Head of caudate nucleus (tissue), 42 donors: ENCODE results near the gene FUS.
A peak's percentile ranks its signal among the peaks of the same experiment; 100 is the strongest.
"Not testable (repeated sequence)": the region's sequence is repeated elsewhere in the genome, so short reads cannot be mapped to it uniquely, and the experiment has no call there.

Experiments used
- DNase-seq, 42 donors: peaks; one replicate each; pipeline versions ENCODE4 v3.0.0 to v3.0.0-alpha.2; 2020 to 2021; ENCODE audit warnings: mixed read lengths in 7 of 42
- intact Hi-C: fragments of 100-400 bp; cut with DNase I; formaldehyde crosslinking; loops from one replicate; pipeline ENCODE4 v1.15.0; 2022

Gene FUS

DNA sequence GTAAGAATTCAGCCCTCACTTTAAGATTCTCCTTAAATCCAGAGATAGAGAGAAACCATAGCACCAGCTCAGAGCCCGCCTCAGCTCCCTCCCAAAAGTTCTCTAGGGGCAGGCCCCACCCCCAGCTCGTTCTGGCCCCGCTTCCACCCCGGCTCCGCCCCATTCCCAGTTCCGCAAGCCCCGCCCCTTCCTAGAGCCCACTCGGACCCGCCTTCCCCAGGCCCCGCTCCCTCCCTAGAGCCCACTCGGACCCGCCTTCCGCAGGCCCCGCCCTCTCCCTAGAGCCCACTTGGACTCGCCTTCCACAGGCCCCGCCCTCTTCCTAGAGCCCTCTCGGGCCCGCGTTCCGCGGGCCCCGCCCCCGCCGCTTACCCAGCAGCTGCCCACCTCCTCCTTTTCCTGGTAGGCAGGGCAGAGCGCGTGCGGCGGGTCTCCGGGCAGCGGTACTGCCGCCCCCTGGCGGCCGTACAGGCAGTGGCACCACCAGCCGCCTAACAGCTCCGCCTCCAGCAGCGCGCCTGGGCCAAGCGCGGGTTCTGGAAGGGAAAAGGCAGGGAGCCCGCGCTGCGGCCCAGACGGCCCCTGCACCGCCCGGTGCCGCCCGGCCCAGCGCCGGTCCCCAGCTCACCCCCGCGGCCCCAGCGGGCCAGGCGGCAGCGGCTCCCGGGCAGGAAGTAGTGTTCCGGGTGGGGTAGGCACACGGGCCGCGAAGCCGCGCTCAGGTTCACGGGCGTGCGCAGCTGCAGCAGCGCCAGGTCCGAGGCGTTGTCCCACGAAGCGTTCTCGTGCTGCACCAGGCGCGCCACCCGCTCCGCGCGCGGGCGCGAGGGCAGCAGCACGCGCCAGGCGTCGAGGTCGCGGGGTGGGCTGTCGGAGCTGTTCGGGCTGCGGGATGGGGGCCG is 37.6 kb upstream of the FUS start:
- DNase-seq, result peak; percentile 93 to 99 (median 97)
- intact Hi-C loops, result no loop called here

GRCh38 chr16:31143011-31143693 is 36.8 kb upstream of the FUS start:
- intact Hi-C loops, result no loop called here

DNA sequence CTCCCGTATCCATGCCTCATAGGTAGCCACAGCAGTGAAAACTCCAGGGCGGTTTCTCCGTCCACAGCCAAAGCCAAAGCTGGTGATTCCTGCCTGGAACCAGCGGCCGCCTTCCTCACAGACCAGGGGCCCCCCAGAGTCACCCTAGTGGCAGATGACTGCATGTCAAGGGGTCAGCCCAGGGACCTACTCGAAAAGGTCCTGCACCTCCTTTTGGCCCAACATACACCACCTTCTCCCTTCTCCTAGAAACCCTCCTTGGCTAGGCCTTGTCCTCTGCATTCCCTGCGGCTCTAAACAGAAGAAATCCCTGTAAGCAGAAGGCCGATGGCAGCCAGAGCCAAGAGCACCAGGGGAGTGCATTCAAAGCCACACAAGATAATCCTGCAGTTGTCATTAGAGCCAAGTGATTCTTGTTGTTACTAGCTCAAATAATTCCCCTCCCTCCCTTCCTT is 36.2 kb upstream of the FUS start:
- intact Hi-C loops, result no loop called here

More at GRCh38 chr16:31143011-31143693, 36.8 kb upstream of the FUS start:
- DNase-seq, result peak in 2 of 42 donors; percentile 12 to 14

DNA sequence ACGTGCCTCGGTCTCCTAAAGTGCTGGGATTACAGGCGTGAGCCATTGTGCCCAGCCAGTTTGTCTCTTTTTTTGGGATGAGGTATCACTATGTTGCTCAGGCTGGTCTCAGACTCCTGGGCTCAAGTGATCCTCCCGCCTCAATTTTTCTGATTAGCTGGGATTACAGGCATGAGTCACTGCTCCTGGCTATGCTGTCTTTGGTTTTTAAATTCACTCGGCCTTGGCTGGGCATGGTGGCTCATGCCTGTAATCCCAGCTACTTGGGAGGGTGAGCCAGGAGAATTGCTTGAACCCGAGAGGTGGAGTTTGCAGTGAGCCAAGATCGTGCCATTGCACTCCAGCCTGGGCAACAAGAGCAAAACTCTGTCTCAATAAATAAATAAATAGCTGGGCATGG is 35.5 kb upstream of the FUS start:
- DNase-seq, intact Hi-C loops: not testable (repeated sequence)

More for the DNA sequence above, 36.2 kb upstream of the FUS start:
- no peak for DNase-seq

GRCh38 chr16:31145398-31145990 is 34.4 kb upstream of the FUS start:
- no peak for DNase-seq
- intact Hi-C loops, result no loop called here

DNA sequence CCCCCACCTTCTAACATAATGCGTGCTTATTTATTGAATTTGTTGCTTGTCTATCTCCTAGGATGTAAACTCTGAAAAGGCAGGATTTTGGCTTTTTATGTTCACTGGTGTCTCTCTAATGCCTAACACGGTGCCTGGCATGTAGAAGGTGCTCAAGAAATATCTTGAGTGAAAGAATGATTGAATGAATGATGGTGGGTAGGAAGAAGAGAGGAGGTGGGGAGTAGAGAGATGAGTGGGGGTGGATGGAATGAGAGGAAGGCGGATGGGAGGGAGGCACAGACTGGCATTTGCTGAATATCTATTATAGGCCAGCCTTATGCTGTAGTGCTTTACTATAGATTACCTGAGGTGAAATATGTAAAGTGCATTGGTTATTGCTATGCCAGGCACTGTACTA is 32.4 kb upstream of the FUS start:
- intact Hi-C loops, result no loop called here
- no peak for DNase-seq

GRCh38 chr16:31148281-31148728 is 31.6 kb upstream of the FUS start:
- intact Hi-C loops, result no loop called here

GRCh38 chr16:31148896-31149295 is 31.0 kb upstream of the FUS start:
- DNase-seq, result no peak
- intact Hi-C loops, result no loop called here

More at GRCh38 chr16:31148281-31148728, 31.6 kb upstream of the FUS start:
- no peak for DNase-seq

DNA sequence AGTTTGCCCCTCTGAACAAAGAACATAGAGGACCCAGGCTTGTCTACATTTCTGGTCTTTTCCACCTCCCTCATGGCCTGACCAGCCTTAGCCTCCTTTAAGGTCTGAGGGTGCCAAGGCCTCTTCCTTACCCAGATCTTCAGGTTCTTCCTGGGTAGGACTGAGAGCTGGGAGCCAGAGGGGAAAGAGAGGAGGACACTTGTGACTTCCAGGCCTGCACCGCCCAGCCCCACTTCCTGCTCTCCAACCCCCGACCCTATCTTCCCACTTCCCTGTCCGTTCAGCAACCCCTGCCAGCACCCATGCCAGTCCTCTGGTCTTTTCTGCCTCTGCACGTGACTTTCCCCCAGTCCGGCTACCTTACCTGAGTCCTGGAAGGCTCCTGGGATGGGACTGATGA is 30.6 kb upstream of the FUS start:
- intact Hi-C loops, result no loop called here
- no peak for DNase-seq

DNA sequence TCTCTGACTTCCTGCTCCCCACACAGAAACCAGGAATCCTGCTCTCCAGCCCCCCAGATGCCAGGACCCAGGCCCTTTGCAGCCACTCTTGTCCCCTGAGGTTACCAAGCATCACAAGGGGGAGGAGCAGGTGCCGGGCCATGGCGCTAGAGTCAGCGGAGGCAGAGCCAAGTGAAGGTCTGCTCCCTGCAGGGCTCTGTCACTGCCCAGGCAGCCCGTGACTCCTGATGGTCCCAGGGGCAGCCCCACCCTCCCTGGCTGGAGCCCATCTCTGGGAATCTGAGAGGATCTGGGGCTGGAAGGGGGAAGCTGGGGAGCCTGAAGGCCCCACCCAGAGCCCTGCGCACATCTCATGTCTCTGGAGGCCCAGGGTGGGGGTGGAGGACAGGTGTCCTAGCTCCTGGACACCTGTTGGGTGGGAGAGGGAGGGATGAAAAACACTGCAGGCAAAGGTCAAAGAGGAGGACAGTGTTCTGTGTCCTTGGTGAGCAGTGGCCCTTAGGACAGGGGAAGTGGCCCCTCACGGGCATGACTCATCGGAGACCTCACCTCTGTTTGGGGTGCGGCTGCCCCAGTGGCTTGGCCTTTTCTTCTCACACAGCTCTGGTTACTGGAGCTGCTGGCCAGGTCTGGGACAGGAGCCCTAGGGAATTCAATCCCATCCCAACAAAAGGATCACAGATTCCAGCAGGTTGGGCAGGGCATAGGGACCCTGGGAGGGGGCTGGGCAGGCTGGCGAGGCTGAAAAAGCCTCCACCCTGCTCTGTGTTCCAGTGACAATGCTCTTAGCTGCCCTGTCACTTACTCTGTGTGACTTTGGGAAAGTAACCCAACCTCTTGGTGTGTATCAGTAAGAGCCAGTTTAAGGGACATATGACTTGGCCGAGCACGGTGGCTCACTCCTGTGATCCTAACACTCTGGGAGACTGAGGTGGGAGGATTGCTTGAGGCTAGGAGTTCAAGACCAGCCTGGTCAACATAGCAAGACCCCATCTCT is 29.7 kb upstream of the FUS start, which contains the start of gene PRSS36:
TSS of gene PRSS36 (minus strand) at position 173 of the 997 bp plus-strand sequence. CDS start at position 142, 31 bp downstream.
- no peak for DNase-seq
- intact Hi-C loops, result no loop called here

GRCh38 chr16:31150976-31151375 is 29.0 kb upstream of the FUS start:
- intact Hi-C loops, DNase-seq: not testable (repeated sequence)

DNA sequence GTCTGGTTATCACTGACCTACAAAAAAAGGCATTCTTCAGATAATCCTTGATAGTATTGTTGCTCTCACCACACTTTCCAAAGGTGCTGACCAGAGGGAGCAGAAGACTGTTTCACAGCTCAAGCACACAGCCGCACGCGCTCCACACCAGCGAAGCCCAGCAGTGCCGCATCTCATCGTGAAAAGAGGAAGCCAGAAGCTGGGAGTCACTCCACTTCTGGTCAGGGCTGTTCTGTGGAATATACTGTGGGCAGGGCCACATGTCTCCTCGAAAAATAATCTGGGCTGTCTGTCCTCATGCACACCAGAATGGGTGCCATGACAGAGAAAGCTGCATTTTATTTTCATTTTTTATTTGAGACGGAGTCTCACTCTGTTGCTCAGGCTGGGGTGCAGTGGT is 22.8 kb upstream of the FUS start:
- intact Hi-C loops, result no loop called here
- DNase-seq, result peak in 5 of 42 donors; percentile 10 to 40 (median 20)

GRCh38 chr16:31167315-31167714 is 12.6 kb upstream of the FUS start:
- intact Hi-C loops, result no loop called here
- no peak for DNase-seq

GRCh38 chr16:31168848-31169247 is 11.1 kb upstream of the FUS start:
- no peak for DNase-seq
- intact Hi-C loops, result no loop called here

DNA sequence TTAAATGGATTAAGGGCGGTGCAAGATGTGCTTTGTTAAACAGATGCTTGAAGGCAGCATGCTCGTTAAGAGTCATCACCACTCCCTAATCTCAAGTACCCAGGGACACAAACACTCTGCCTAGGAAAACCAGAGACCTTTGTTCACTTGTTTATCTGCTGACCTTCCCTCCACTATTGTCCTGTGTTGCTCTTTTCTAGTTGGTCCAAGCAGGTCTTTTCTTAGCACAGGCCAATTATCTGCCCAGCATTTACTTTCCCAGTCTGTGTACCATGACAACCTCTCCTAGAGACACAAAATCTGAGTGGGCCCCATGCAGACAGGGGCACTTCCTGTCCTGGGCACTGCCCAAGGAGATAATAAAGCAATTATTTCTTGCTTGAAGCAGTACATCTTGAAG is 9.9 kb upstream of the FUS start:
- intact Hi-C loops, DNase-seq: not testable (repeated sequence)

DNA sequence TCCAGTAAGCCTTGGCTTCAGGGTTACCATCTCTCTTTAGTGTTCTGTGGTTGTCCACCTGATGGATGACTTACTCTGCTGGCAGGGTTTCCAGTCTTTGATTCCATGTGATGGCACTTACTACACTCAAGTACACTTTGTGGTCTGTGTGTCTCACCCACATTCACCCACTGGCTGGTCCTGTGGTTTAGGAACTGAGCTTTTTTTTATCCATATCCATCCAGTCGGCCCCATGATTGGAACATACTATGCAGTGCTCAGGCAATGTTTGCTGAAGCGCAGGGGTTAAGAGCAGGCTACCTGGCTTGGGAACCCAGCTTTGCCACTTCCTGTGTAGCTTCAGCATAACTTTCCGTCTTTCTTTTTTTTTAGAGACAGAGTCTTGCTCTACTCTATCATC is 2.8 kb upstream of the FUS start:
- no peak for DNase-seq
- intact Hi-C loops, result no loop called here

DNA sequence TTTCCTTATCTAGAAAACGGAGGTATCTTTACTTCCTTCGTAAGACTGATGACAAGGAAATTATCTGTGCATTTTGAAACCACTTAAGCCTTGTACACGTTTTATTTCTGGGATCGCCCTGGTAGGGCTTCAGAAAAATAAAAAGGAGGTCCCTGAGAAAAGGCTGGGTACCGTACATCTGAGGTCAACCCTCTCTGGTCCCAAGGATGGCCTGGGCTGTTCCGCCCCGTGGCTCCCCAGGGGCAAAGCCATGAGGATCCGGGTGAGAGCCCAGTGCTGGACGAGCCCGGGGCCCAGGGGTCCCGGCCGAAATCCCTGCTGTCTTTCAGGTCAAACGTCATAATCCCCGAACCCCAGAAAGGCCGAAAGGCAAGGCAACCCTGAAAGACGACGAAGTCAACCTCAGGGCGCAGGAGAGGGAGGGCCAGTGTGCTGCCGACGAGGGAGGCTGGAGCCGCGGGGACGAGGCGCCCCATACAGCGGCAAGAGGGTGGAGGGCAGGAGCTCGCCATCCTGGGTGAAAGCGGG is 656 bp upstream of the FUS start:
- DNase-seq, result peak in 4 of 42 donors; percentile 8 to 57 (median 24)
- intact Hi-C loops, result no loop called here
